Gastrocnemius medialis (tissue), 4 donors: ENCODE measurements around the gene SPECC1L. TPM values are rescaled to one million over a fixed set of nuclear protein-coding genes. Genes with fewer than 3 reads are reported as not detected.
A peak's percentile ranks its signal among the peaks of the same experiment; 100 is the strongest.

Experiments
- ATAC-seq, 2 donors: fragments of 150-250 bp; one replicate each; pipeline ENCODE4 v1.9.1; 2016
- DNase-seq, 2 donors: peaks; one replicate each; pipeline ENCODE4 v3.0.0-alpha.2; 2019
- H3K27ac ChIP-seq, 4 donors: fragments of 200-600 bp; sonication (generic); 1 replicate in 1 of 4; 2 replicates in 3 of 4; pipeline ENCODE4 v1.5.1; 2016 to 2018; ENCODE audit warnings: mild to moderate bottlenecking in 2 of 4, moderate library complexity in 1 of 4
- H3K27me3 ChIP-seq, 3 donors: fragments of 200-600 bp; sonication (generic) in 2 of 3; 1 replicate in 1 of 3; 2 replicates in 2 of 3; pipeline versions ENCODE4 v1.5.1 to v1.6.0; 2016 to 2019; ENCODE audit warnings: mild to moderate bottlenecking in 1 of 3, moderate library complexity in 1 of 3
- H3K36me3 ChIP-seq, 2 donors: fragments of 200-600 bp; sonication (generic) in 1 of 2; one replicate each; pipeline ENCODE4 v1.5.1; 2017 to 2018
- H3K4me1 ChIP-seq, 2 donors: fragments of 200-600 bp; sonication (generic) in 1 of 2; one replicate each; pipeline ENCODE4 v1.5.1; 2016 to 2017; ENCODE audit warnings: mild to moderate bottlenecking in 2 of 2
- H3K4me3 ChIP-seq, 4 donors: fragments of 200-600 bp; sonication (generic) in 3 of 4; 1 replicate in 1 of 4; 2 replicates in 3 of 4; pipeline ENCODE4 v1.5.1; 2016 to 2019; ENCODE audit warnings: mild to moderate bottlenecking in 2 of 4
- H3K9me3 ChIP-seq, 3 donors: fragments of 200-600 bp; sonication (generic) in 2 of 3; 1 replicate in 1 of 3; 2 replicates in 2 of 3; pipeline ENCODE4 v1.5.1; 2016 to 2019
- CTCF ChIP-seq, 5 experiments: fragments of 450-650 bp in 3 of 5; fragments of 200-600 bp in 2 of 5; sonication (generic) in 2 of 5; IDR thresholded peaks in 4 of 5; conservative IDR thresholded peaks in 1 of 5; 1 replicate in 4 of 5; 2 replicates in 1 of 5; pipeline ENCODE4 v1.5.1; 2016 to 2019; ENCODE audit warnings: antibody characterized with exemption in 5 of 5, mild to moderate bottlenecking in 3 of 5, moderate library complexity in 3 of 5
- POLR2A ChIP-seq, 2 donors: fragments of 450-650 bp; IDR thresholded peaks; one replicate each; pipeline ENCODE4 v1.6.1; 2017; ENCODE audit warnings: antibody characterized with exemption in 2 of 2, mild to moderate bottlenecking in 2 of 2, moderate library complexity in 2 of 2
- in situ Hi-C, 4 donors: fragments of 200-750 bp; cut with MboI; loops; one replicate each; pipeline versions ENCODE4 v1.15.0 to v1.8.0; 2017; ENCODE audit warnings: low sequenced_read_pairs in 4 of 4
- intact Hi-C: fragments of 100-400 bp; cut with DNase I; formaldehyde crosslinking; loops from one replicate; pipeline ENCODE4 v1.15.1; 2023; ENCODE audit warnings: low total_unique reads
- total RNA-seq, 4 donors: library from RNA; depleted of rRNA; stranded (reverse); fragments of >200 nt; gene quantifications; one replicate each; pipeline versions ENCODE4 v1.1.0 to v1.2.3, GENCODE V29; 2016

Gene SPECC1L, protein sequence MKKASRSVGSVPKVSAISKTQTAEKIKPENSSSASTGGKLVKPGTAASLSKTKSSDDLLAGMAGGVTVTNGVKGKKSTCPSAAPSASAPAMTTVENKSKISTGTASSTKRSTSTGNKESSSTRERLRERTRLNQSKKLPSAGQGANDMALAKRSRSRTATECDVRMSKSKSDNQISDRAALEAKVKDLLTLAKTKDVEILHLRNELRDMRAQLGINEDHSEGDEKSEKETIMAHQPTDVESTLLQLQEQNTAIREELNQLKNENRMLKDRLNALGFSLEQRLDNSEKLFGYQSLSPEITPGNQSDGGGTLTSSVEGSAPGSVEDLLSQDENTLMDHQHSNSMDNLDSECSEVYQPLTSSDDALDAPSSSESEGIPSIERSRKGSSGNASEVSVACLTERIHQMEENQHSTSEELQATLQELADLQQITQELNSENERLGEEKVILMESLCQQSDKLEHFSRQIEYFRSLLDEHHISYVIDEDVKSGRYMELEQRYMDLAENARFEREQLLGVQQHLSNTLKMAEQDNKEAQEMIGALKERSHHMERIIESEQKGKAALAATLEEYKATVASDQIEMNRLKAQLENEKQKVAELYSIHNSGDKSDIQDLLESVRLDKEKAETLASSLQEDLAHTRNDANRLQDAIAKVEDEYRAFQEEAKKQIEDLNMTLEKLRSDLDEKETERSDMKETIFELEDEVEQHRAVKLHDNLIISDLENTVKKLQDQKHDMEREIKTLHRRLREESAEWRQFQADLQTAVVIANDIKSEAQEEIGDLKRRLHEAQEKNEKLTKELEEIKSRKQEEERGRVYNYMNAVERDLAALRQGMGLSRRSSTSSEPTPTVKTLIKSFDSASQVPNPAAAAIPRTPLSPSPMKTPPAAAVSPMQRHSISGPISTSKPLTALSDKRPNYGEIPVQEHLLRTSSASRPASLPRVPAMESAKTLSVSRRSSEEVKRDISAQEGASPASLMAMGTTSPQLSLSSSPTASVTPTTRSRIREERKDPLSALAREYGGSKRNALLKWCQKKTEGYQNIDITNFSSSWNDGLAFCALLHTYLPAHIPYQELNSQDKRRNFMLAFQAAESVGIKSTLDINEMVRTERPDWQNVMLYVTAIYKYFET
- total RNA-seq, result 10 to 100 TPM; 16.2 to 19.9 (median 18.7) TPM

- Histone ChIP-seq H3K36me3 (no peaks in the 10 kb centered on the region), H3K27ac (peak within 1 kb of the TSS; percentile 87 to 96 (median 92)), H3K9me3 (no peaks in the 10 kb centered on the region), H3K27me3 (no peaks in the 10 kb centered on the region), H3K4me1 (peaks cover 38 to 39% of the 10 kb centered on the region in 2 donors), H3K4me3 (peak within 1 kb of the TSS; percentile 76 to 99 (median 82))
- DNase-seq, result peak; percentile 90 to 94
- intact Hi-C loops, result loop anchor here (1.0 kb wide), 1 partner anchor 32 kb away; no protein-coding TSS in a partner anchor
- peak in 3 of 5 experiments; percentile 20 to 47 (median 31) for TF ChIP-seq CTCF (IDR thresholded peaks at IDR 0.05 in 4 of 5, conservative IDR thresholded peaks at IDR 0.05 in 1 of 5)
- peak; percentile 96 to 99 for TF ChIP-seq POLR2A (IDR thresholded peaks at IDR 0.05)
- in situ Hi-C loops, result no loop called here
- peak; percentile 93 to 94 for ATAC-seq
Observed at GRCh38 chr22:24270556-24271385, at the start of gene SPECC1L. Gene SPECC1L (plus strand): TSS chr22:24270831. CDS start chr22:24302232, 31,401 bp downstream.

GRCh38 chr22:24224468-24224867 is 46.2 kb upstream of the SPECC1L start:
- Histone ChIP-seq H3K4me1 (no peaks in the 10 kb centered on the region), H3K4me3 (no peak overlapping the region), H3K27ac (no peak overlapping the region), H3K9me3 (peaks cover 0 to 8% (median 0%) of the 10 kb centered on the region in 3 donors), H3K27me3 (no peaks in the 10 kb centered on the region), H3K36me3 (no peaks in the 10 kb centered on the region)
- ATAC-seq, result no peak
- in situ Hi-C loops (no loop called here), intact Hi-C loops (no loop called here)
- no peak for DNase-seq
- TF ChIP-seq CTCF (IDR thresholded peaks at IDR 0.05 in 4 of 5, conservative IDR thresholded peaks at IDR 0.05 in 1 of 5) (no peak), POLR2A (IDR thresholded peaks at IDR 0.05) (no peak)

DNA sequence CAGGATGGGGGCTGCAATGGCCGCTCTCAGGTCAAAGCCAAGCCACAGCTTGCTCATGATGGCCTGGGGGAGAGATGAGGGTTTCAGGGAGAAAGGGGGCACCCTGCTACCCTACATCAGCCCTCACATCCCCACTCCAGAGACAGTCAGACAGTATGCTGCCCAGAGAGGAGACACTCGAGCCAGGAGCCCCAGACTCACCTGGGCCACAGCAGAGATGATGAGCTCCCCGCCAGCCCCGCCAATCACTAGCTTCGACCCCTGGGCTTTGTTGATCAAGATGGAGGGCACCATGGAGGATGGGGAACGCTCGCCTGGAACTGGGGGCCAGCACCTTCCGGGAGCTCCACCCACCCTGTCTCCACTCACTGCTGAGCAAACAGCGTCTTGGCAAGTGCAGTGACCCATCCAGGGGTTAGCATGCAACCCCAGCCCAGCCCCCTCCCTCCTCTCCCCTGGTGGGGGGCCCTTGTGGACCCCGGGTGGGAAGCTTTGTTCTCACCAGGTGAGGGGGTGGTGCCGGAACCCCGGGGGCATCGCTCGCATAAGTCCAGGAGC is 45.5 kb upstream of the SPECC1L start:
- no peak for TF ChIP-seq POLR2A (IDR thresholded peaks at IDR 0.05)
- no peak for TF ChIP-seq CTCF (IDR thresholded peaks at IDR 0.05 in 4 of 5, conservative IDR thresholded peaks at IDR 0.05 in 1 of 5)
- Histone ChIP-seq H3K36me3 (no peaks in the 10 kb centered on the region), H3K27me3 (no peaks in the 10 kb centered on the region), H3K4me1 (no peaks in the 10 kb centered on the region), H3K27ac (no peak overlapping the region), H3K9me3 (peaks cover 0 to 8% (median 0%) of the 10 kb centered on the region in 3 donors), H3K4me3 (no peak overlapping the region)
- in situ Hi-C loops (loop anchor here in 1 of 4 donors (25.0 kb wide), 1 partner anchor 113 kb away; no protein-coding TSS in a partner anchor), intact Hi-C loops (no loop called here)
- ATAC-seq, result no peak
- no peak for DNase-seq
